T-helper 17 cell (primary cell): Measurements from ENCODE around the gene PRKAR1A. TPM values are rescaled to one million over a fixed set of nuclear protein-coding genes. Genes with fewer than 3 reads are reported as not detected.

ENCODE experiments used
- ATAC-seq: fragments of 150-1000 bp; cut with Tn5 transposase; 2 replicates; pipeline ENCODE4 v1.10.0; 2021; ENCODE audit warnings: mild to moderate bottlenecking, moderate library complexity
- DNase-seq, 3 donors: peaks; one replicate each; pipeline versions ENCODE4 v3.0.0 to v3.0.0-alpha.2; 2020 to 2021
- H3K9me3 ChIP-seq: one replicate; pipeline ENCODE4 v1.7.0; 2013; ENCODE audit warnings: low read length, mild to moderate bottlenecking; ENCODE audit not compliant: control insufficient read depth, poor library complexity, severe bottlenecking
- H3K27ac Mint-ChIP-seq: one replicate; pipeline ENCODE4 v1.8.0; 2022; ENCODE audit warnings: mild to moderate bottlenecking, moderate library complexity, mixed read lengths
- H3K27me3 Mint-ChIP-seq: one replicate; pipeline ENCODE4 v1.8.0; 2022; ENCODE audit warnings: mixed read lengths
- H3K36me3 Mint-ChIP-seq: one replicate; pipeline ENCODE4 v1.8.0; 2022; ENCODE audit warnings: low read depth, mixed read lengths
- H3K4me1 Mint-ChIP-seq: one replicate; pipeline ENCODE4 v1.8.0; 2022; ENCODE audit warnings: mild to moderate bottlenecking, mixed read lengths
- H3K4me3 Mint-ChIP-seq: one replicate; pipeline ENCODE4 v1.8.0; 2022; ENCODE audit warnings: mild to moderate bottlenecking, moderate library complexity, mixed read lengths
- total RNA-seq, 4 donors: library from RNA in 2 of 4; stranded (reverse) in 2 of 4; gene quantifications; one replicate each; pipeline ENCODE4 v1.2.3 and lab custom pipeline; 2022 to 2026

Gene PRKAR1A
- total RNA-seq, 2 donors from 2014 or later: 133 to 146 TPM

DNA sequence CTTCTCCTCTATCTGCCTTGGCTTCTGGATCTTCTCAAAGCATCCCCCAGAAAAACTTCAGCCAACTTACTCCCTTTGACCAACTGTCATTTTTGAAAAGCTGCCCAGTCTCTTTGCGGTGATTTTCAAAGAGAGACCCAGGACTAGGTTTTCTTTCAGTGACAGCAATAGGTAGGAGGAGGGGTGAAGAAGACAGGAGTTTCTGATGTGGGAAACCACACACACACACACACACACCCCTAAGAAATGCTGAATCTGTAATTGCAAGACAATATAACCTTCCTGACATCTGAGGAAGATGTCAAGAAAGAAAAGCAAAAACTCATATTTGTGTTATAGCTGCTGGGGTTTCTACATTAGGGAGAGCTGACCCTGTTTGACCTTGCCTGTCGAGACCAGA, 83.8 kb downstream of the PRKAR1A start:
- ATAC-seq: peak; percentile 60
- Mint-ChIP-seq H3K4me3 (peak overlapping the region; percentile 31), H3K27ac (no peak overlapping the region), H3K36me3 (peaks cover 2% of the 10 kb centered on the region), H3K27me3 (peaks cover 89% of the 10 kb centered on the region), H3K4me1 (peaks cover 9% of the 10 kb centered on the region)
- no peaks in the 10 kb centered on the region for H3K9me3 ChIP-seq
- no peak for DNase-seq

DNA sequence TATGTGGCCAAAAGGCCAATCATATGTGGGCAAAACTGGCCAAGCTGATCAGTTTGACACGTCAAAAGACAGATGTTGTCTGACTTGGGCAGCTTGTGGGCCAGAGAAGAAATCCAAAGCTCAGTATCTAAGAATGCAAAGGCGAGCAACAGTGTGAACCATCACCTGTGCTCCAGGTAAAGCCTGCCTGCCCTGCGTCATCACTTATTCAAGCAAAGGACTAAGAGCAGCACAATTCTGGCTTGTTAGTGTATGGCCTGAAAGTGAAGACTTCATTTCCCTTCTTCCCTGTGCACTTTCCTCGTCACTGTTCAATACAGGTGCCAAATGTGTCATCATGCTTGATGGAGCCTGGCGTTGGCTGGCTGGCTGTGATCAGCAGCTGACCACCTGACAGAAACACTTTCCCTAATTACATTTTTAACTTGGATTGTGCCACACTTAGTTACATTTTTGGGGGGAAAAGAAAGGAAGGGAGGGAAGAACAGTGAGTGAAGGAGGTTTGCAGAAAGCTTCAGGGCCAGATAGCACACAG, 84.2 kb downstream of the PRKAR1A start:
- no peak for ATAC-seq
- peaks cover 88% of the 10 kb centered on the region for H3K27me3 Mint-ChIP-seq

DNA sequence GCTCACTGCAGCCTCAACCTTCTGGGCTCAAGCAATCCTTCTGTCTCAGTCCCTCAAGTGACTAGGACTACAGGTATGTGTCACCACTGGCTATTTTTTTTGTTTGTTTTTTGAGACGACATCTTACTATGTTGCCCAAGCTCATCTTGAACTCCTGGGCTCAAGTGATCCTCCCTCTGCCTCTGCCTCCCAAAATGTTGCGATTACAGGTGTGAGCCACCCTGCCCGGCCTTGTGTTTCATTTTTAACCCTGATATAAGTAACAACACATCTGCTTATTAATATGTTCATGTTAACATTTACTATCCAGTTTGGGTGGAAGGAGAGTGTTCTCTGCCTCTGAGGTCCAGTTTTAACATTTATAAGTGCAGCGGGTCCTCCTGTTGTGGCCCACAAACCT, 85.8 kb downstream of the PRKAR1A start:
- peaks cover 2% of the 10 kb centered on the region for H3K36me3 Mint-ChIP-seq
- no peak for ATAC-seq
- peaks cover 88% of the 10 kb centered on the region for H3K27me3 Mint-ChIP-seq
- H3K4me1 Mint-ChIP-seq: peaks cover 15% of the 10 kb centered on the region
- no peak overlapping the region for H3K4me3 Mint-ChIP-seq
- no peaks in the 10 kb centered on the region for H3K9me3 ChIP-seq
- H3K27ac Mint-ChIP-seq: no peak overlapping the region
- DNase-seq: no peak

More for the DNA sequence above, 84.2 kb downstream of the PRKAR1A start:
- no peak for DNase-seq
- Mint-ChIP-seq H3K4me1 (peaks cover 13% of the 10 kb centered on the region), H3K4me3 (no peak overlapping the region), H3K36me3 (peaks cover 2% of the 10 kb centered on the region), H3K27ac (no peak overlapping the region)
- no peaks in the 10 kb centered on the region for H3K9me3 ChIP-seq

DNA sequence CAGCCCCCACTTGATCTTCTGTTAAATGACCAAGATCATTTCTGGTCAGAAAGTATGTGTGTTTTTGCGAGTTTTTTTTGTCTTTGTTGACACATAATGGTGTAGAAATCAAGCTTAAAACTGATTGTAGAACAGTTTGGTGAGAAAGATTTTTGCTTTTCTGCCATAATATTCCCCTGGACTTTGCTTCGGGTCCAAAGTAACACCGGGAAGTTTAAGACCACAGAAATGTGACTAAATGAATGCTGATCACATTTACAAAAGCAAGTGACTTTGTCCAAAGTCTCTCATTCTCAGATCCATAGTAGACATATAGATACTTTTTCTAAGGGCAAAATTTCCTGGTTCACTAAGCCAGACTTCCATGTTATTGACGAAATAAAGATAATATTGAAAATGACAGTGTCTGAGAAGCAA, 86.3 kb downstream of the PRKAR1A start:
- Mint-ChIP-seq H3K27me3 (peaks cover 88% of the 10 kb centered on the region), H3K4me3 (no peak overlapping the region), H3K4me1 (peaks cover 15% of the 10 kb centered on the region), H3K36me3 (peaks cover 4% of the 10 kb centered on the region), H3K27ac (no peak overlapping the region)
- ATAC-seq: no peak
- no peak for DNase-seq
- no peaks in the 10 kb centered on the region for H3K9me3 ChIP-seq

DNA sequence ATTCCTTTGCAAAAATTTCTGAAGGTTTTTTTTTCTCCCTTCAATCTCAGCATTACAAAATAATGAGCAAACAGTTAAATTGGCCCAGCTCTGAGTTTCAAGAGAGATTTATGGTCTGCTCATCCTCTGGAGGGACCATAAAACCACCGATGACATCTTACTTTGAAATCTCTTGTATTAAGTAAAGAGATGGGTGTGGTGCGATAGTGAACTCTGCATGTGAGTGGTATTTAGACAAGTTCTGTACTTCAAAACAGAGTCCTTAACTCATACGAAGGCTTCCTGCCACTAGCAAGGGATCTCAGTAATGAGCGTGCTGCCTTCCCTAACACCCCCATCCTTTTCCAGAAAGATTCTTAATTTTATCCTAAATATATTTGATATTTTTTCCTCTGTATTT, 86.9 kb downstream of the PRKAR1A start:
- H3K36me3 Mint-ChIP-seq: peaks cover 5% of the 10 kb centered on the region
- no peak overlapping the region for H3K4me3 Mint-ChIP-seq
- peaks cover 15% of the 10 kb centered on the region for H3K4me1 Mint-ChIP-seq
- no peaks in the 10 kb centered on the region for H3K9me3 ChIP-seq
- ATAC-seq (no peak), DNase-seq (no peak)
- H3K27me3 Mint-ChIP-seq: peaks cover 87% of the 10 kb centered on the region
- H3K27ac Mint-ChIP-seq: no peak overlapping the region

DNA sequence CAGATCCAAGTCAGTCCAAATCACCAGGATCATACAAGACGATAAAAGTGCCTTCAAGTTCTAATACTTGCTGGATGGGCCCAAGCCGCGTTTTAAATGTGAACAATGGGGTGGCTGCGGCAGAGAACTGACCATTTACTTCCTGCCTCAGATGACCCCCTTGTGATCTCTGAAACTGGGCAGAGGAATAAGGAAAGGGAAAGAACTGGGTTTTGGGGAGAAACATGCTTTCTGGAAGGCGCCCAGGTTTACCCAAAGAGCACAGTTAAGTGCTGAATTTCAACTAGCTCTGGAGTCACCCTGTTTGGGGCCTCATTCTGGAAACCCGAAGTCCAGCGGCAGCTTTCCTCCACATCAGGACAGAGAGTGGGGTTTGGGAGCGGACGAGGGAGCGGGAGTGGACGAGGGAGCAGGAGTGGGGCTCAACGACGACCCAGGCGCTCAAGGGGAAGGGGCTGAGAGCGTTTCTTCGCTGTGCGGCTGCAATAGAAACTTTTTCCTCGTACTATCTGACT, 87.4 kb downstream of the PRKAR1A start:
- ATAC-seq: no peak
- peak overlapping the region; percentile 89 for H3K4me3 Mint-ChIP-seq

DNA sequence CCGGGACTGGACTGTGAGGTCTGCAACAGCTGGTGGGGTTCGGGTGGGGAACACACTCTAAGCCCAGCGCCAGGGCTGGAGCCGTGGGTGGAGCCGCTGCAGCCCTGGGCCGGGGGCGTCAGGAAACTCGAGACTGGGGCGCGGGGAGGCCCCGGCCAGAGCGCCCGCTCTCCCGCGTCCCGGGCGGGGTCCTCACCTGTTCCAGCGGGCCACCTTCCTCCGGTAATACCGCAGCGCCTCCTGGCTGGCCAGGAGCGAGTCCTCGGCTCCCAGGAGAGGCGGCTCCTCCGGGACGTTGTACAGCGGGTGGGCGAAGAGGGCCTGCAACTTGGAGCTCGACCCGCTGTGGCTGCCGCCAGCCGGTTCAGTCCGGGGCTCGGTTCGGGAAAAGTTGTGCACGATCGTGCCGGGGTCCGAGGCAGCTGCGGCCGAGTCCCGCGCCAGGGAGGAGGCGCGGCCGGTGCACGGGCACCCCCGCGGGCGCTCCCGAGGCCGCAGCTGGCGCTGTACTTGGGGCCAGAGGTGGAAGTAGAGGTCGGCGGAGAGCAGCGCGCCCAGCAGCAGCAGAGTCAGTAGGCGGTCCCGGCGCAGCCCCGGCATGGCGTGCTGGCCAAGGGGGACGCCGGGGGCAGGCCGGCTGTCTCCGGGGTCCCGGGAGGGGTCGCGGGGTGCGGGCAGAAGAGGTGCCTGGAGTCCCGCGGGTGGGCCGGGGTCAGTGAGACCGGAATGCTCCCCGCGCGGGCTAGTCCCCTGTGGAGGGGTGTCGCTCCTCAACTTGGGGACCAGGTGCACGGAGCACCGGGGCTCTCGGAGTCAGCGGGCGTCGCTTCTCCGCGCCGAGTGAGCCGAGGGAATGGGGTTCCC, 88.1 kb downstream of the PRKAR1A start:
- peaks cover 75% of the 10 kb centered on the region for H3K27me3 Mint-ChIP-seq
- H3K27ac Mint-ChIP-seq: no peak overlapping the region
- H3K4me3 Mint-ChIP-seq: peak overlapping the region; percentile 89
- peak; percentile 36 for ATAC-seq
- H3K9me3 ChIP-seq: no peaks in the 10 kb centered on the region
- no peak for DNase-seq
- peaks cover 15% of the 10 kb centered on the region for H3K4me1 Mint-ChIP-seq
- H3K36me3 Mint-ChIP-seq: peaks cover 5% of the 10 kb centered on the region

More for the DNA sequence above, 87.4 kb downstream of the PRKAR1A start:
- Mint-ChIP-seq H3K27me3 (peaks cover 82% of the 10 kb centered on the region), H3K4me1 (peaks cover 15% of the 10 kb centered on the region), H3K36me3 (peaks cover 5% of the 10 kb centered on the region), H3K27ac (no peak overlapping the region)
- no peak for DNase-seq
- no peaks in the 10 kb centered on the region for H3K9me3 ChIP-seq

Other genes starting within 250 kb of the PRKAR1A start
- 1 to 10 TPM; 6.4 to 9.8 TPM for gene SLC16A6, start 221.3 kb upstream of the PRKAR1A start, total RNA-seq
- 10 to 100 TPM; 17.2 to 22.4 TPM for gene ARSG, start 220.9 kb upstream of the PRKAR1A start, total RNA-seq
- 10 to 100 TPM in 1 of 2 donors, 1 to 10 TPM in 1; 8.9 to 10.2 TPM for gene WIPI1, start 54.9 kb upstream of the PRKAR1A start, total RNA-seq
- under 1 TPM in 1 of 2 donors, not detected in 1; 0.42 TPM for gene FAM20A, start 88.9 kb downstream of the PRKAR1A start, total RNA-seq